Stimulated activated CD8-positive, alpha-beta memory T cell treated with anti-CD3 and anti-CD28 coated beads, Interleukin-12 subunit alpha, Interleukin-12 subunit beta, amount 100 ng/mL, for 4 hours (primary cell): ENCODE measurements around the gene FKBP1A.
"Not testable (repeated sequence)": the region's sequence is repeated elsewhere in the genome, so short reads cannot be mapped to it uniquely, and the experiment has no call there.

Source experiments
- DNase-seq: peaks from one replicate; pipeline ENCODE4 v3.0.0-alpha.2; 2020; ENCODE audit warnings: low read depth

FKBP1A gene

DNA sequence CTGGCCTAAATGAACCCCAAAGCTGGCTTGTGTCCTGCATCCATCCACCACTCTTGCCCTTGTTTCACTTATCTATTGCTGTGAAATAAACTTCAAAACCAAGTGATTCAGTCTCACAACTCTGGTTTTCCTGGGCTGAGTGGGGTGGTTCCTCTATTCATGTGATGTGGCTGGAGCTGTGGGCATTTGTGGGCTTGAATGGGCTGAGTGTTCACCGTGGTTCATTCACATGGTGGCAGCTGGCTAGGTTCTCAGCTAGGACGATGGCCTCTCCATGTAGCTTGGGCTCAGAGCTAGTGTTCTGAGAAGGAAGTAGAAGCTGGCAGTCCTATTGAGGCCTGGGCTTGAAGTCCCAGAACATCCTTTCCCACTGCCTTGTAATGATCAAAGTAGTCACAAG lies 30.4 kb downstream of the FKBP1A start:
- DNase-seq = no peak

DNA sequence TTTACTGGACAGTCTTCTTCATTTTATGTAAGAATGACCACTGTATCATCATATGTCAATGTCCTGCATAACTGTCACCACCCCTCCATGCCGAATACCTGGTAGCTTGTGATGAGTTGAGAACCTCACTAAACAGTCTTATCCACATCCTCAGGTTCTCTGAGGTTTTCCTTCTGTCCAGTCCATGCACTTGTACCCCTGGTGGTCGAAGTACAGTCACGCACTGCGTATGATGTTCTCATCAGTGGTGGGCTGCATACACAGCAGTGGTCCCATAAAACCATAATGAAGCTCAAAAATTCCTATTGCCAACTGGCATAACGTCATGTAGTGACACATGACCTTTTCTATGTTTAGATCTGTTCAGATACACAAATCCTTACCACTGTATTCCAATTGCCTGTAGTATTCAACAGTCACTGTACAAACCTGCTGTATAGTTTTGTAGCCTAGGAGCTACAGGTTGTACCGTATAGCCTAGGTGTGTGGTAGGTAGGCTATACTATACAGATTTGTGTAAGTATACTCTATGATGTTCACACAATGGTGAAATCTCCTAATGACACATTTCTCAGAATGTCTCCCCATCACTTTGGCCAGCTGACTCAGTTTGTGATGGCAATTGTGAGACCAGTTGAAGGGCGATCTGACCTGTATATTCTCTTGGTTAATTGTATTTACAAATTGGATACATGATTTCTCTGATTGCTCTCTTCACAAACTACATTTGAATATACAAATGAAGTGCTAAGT lies 32.6 kb downstream of the FKBP1A start:
- DNase-seq = no peak

DNA sequence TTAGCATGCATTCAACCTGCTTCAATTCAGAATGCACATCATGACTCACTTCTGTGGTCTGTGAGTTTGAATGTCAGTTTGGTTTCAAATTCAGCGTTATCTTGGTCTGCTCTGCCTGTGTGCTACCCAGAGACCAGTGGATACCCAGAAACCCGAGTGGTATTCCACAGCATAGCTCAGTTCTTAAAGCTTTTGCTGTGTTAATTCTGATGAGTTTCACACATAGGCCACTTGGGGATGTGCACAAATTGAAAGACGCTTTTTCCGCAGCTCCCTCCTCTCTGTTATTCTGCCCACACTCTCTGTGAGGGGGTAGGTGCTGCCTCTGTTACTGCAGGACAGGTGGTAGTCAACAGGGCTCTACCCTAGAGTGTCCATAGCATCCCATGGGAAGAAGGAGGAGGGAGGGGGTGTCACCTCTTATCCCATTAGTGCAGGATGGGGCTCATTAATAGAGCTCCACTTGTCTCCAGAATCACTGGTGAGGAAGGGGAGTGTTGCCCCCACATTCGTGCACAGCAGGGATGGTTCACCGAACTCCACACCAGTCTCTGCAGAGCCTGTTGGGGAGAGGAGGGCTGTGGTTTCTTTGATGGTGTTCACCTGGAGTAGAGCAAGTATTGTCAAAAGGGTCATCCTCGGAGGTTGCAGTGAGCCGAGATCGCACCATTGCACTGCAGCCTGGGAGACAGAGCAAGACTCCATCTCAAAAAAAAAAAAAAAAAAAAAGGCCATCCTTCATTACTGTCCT lies 34.8 kb downstream of the FKBP1A start:
- no peak for DNase-seq

DNA sequence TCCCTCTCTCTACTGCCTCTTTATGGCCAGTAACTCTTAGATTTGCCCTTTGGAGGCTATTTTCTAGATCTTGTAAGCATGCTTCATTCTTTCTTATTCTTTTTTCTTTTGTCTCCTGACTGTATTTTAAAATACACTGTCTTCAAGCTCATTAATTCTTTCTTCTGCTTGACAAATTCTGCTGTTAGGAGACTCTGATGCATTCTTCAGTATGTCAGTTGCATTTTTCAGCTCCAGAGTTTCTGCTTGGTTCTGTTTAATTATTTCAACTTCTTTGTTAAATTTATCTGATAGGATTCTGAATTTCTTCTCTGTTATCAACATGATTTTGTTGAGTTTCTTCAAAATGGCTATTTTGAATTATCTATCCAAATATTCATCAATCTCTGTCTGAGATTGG lies 38.9 kb downstream of the FKBP1A start:
- no peak for DNase-seq

DNA sequence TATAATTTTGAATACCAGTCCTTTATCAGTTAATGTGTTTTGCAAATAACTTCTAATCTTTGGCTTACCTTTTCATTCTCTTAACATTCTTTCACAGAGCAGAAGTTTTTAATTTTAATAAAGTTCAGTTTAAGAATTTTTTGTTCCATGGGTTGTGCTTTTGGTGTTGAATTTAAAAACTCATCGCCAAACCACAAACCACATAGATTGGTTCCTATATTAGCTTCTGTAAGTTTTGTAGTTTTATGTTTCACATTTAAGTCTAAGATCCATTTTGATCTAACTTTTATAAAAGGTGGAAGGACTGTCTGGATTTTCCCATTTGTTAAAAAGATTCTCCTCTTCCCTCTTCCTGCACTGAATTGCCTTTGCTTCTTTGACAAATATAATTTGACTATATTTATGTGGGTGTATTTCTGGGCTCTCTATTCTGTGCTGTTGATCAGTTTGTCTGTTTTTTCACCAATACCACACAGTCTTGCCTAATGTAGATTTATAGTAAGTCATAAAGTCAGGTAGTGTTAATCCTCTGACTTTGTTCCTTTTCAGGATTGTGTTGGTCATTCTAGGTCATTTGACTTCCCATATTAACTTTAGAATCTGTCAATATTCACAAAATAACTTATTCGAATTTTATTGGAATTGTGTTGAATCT lies 46.4 kb downstream of the FKBP1A start:
- no peak for DNase-seq

DNA sequence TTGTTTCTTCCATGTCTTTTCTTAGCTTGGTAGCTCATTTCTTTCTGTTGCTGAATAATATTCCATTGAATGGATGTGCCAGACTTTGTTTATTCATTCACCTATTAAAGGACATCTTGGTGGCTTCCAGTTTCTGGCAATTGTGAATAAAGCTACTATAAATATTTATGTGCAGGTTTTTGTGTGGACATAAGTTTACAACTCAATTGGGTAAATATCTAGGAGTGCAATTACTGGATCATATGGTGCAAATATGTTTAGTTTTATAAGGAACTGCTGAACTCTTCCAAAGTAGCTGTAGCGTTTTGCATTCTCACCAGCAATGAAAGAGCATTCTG lies 47.1 kb downstream of the FKBP1A start:
- DNase-seq = no peak

- DNase-seq = no peak
Measured at GRCh38 chr20:1345030-1345755, 47.7 kb downstream of the FKBP1A start.

- DNase-seq = not testable (repeated sequence)
Measured at GRCh38 chr20:1343446-1344124, 49.3 kb downstream of the FKBP1A start.

DNA sequence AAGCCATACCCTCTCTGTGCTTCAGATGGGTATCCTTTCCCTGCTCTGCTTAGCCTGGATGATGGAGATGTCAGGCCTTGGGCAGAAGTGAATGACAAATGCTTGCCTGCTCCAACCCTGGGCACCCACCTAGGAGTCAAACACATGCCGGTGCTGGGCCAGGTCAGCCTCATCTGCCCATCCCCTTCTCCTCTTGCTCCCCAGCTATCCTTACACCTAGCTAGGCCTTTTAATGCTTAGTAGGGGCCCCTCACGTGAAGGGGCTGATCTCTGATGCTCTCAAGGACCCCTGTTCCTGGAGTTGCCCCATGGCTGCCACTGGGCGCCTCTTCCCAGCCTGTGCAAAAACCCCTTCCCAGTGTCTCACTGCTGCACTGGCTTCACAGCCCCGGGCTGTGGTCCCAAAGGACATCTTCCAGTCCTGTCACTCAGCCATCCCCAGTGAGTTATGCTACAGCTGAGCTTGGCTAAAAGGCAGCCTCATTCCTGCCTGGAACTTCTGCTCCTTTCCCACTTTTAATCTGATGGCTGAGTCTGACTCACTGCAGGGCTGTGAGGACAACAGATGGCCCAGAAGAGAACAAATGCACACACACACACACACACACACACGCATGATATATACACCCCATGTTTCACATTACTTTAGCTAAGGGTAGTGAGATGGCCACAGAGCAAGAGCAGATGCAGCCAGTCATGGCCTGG lies 51.1 kb downstream of the FKBP1A start:
- no peak for DNase-seq

DNA sequence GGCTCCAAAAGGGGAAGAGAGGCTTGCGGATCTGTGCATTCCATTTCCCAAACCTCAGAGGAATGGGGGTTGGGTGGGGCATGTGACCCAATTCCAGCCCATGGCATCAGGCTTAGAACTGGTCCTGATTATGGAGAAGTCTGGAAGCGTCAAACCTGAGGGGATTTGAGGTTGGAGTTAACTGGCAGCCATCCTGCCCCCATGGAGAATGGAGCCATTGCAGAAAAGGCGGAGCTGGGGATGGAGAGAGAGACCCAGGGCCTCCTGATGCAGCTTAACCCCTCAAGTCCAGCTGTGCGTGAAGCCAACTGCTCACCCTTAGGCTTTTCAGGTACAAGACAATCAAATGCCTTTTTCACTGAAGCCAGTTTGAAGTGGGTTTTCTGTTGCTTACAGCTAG lies 54.1 kb downstream of the FKBP1A start:
- DNase-seq = no peak

DNA sequence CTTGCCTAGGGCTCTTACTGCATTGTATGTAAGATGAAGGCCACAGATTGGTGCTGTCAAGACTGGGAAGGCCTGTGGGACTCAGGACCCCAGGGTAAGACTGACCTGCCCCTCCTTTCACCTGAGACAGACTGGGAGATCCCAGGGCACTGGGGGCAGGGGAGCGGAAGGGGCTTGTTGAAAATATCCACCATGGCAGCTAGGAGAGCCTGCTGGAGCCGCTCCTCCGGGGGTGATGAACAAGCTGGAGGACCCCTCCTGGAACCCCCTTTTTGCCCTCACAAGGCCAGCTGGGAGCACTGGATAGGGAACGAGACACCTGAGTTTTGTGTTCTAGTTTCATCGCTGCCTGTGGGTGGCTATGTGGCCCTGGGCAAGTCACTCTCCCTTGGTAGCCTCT lies 54.8 kb downstream of the FKBP1A start:
- no peak for DNase-seq

- no peak for DNase-seq
Measured at GRCh38 chr20:1337441-1337840, 55.4 kb downstream of the FKBP1A start.

DNA sequence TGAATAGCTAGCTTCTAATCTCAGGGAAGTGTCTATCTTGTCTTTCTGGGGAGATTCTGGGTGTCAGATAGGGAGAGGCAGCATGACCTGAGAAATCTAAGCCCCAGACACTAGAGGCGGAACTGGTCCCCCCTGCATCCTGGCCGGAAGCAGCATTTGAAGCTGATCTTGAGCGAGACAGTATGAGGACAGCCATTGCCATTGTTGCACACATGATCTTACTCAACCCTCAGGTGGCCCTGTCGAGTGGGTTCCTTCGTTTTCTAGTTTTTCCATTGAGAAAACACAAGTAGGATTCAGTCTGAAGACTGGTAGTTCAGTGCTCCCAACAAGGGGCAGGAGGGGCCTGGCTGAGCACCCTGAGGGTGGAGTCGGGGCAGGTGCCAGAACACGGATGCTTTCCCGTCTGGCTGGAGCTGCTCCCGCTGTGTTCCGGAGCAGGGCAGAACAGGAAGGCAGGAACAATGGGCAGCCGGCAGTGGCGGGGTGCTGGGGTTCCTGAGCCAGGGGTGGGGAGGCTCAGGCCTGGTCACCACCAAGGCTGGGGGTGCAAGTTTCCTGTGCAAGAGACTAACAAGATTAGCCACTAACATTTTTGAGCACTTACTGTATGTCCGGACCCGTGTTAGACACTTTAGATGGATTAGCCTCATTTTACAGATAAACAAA lies 56.0 kb downstream of the FKBP1A start:
- DNase-seq = no peak

- no peak for DNase-seq
Measured at GRCh38 chr20:1335961-1336698, 56.7 kb downstream of the FKBP1A start.

DNA sequence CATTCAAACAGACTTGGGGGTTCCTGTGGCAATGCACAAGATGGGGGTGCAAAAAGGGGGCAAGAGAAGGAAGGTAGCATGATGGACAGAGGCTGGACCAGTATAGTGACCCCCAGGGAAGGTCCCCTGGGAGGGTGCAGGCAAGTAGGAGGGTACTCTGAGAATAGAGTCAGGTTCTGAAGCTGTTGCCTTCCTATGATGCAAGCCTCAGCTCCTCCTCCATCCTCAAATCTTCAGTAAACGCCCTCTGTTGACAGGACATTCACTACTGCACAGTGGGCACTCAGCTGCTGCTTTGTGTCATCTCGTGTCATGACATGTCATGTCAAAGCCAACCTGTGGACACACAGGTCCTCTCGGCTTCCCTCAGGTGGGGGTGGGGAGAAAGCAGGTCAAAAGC lies 58.1 kb downstream of the FKBP1A start:
- DNase-seq = no peak

DNA sequence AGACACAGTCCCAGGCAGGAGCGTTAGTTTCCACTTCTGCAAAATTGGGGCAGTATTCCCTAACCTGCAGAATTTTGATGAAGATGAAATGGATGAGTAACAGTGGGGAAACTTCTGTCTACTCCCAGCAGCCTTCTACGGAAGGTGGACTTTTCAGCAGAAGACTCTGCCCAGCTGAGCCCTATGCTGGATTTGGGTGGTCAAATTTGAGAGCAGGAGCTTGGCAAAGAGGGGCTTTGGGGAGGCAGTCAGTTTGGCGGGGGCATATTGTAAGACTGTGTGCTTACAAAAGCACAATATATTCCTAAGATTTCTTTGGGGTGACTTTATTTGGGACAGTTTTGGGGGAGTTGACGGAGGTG lies 58.5 kb downstream of the FKBP1A start:
- no peak for DNase-seq

DNA sequence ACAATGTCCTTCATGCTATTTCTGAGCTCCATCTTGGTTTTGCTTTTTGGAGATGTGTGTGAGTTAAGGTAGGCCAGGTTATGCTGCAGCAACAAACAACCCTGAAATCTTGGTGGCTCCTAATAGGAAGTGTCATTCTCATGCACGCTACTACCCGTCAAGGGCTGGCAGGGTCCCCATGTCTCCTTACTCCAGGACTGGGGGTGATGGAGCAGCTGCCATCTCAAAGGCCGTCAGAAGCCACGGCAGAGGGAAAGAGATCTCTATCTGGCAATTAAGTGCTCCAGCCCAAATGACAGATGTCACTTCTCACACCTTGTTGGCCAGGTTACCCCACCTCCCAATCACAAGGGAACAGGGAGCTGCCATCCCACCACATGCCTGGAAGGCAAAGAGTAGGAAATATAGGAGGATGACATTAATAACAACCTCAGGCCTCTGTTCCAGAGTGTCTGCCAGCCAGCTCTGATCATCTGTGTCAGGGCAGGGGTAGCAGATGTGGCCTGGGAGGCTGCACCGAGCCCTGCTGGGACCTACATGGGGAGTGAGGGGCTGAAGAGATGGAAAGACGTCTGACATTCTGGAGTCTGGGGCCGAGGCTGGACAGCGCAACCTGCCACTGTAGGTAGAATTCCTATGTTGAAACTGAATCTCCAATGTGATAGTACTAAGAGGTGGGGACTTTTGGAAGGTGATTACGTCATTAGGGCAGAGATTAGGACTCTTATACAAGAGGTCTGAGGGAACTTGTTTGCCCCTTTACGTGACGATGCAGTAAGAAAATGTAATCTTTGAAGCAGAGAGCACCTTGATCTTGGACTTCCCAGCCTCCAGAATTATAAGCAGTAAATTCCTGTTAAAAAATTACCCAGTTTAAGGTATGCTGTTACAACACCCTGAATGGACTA lies 59.1 kb downstream of the FKBP1A start:
- DNase-seq = no peak

GRCh38 chr20:1332749-1333300 lies 60.0 kb downstream of the FKBP1A start:
- no peak for DNase-seq
